ENCODE measurements around the gene ERCC6L2.
A peak's percentile ranks its signal among the peaks of the same experiment; 100 is the strongest.

The ERCC6L2 gene

GRCh38 chr9:95875305-95876137 is at the start of gene ERCC6L2:
Gene ERCC6L2, plus strand, starts transcription at chr9:95875691. Its CDS starts 348 bp downstream, at chr9:95876039.
- FAIRE-seq = no peak
- TF ChIP-seq CTCF (IDR thresholded peaks at IDR 0.05; ENCODE audit: insufficient read depth, missing control alignments) = no peak
- peak; percentile 62 for DNase-seq (ENCODE audit: insufficient read length, low spot score)

- TF ChIP-seq CTCF (IDR thresholded peaks at IDR 0.05; ENCODE audit: insufficient read depth, missing control alignments) = no peak
- DNase-seq (ENCODE audit: insufficient read length, low spot score) = no peak
- FAIRE-seq = no peak
These were observed 49.2 kb upstream of the ERCC6L2 start for GRCh38 chr9:95826183-95826838.

- FAIRE-seq (no peak), DNase-seq (ENCODE audit: insufficient read length, low spot score) (no peak)
- TF ChIP-seq CTCF (IDR thresholded peaks at IDR 0.05; ENCODE audit: insufficient read depth, missing control alignments) = no peak
These were observed 44.7 kb upstream of the ERCC6L2 start for GRCh38 chr9:95830768-95831167.

GRCh38 chr9:95831810-95832209 is 43.7 kb upstream of the ERCC6L2 start:
- FAIRE-seq = no peak
- no peak for TF ChIP-seq CTCF (IDR thresholded peaks at IDR 0.05; ENCODE audit: insufficient read depth, missing control alignments)
- DNase-seq (ENCODE audit: insufficient read length, low spot score) = no peak

- DNase-seq (ENCODE audit: insufficient read length, low spot score) = no peak
- FAIRE-seq = no peak
- no peak for TF ChIP-seq CTCF (IDR thresholded peaks at IDR 0.05; ENCODE audit: insufficient read depth, missing control alignments)
These were observed 41.8 kb upstream of the ERCC6L2 start for GRCh38 chr9:95833546-95834178.

- no peak for FAIRE-seq
- no peak for TF ChIP-seq CTCF (IDR thresholded peaks at IDR 0.05; ENCODE audit: insufficient read depth, missing control alignments)
- DNase-seq (ENCODE audit: insufficient read length, low spot score) = no peak
These were observed 41.1 kb upstream of the ERCC6L2 start for GRCh38 chr9:95834281-95834907.
